Hepatocyte (in vitro differentiated cells): ENCODE data around the gene KDM4D. TPM values are rescaled to one million over a fixed set of nuclear protein-coding genes. Genes with fewer than 3 reads are reported as not detected.
A peak's percentile ranks its signal among the peaks of the same experiment; 100 is the strongest.

Source experiments
- DNase-seq: peaks from one replicate; pipeline ENCODE4 v3.0.0-alpha.2; 2016; ENCODE audit warnings: low spot score
- H2AFZ ChIP-seq: fragments of 200-600 bp; sonication (generic); 2 replicates; pipeline ENCODE4 v1.6.0; 2016; ENCODE audit warnings: antibody characterized with exemption, mild to moderate bottlenecking
- H3K27ac ChIP-seq: fragments of 200-600 bp; sonication (generic); 2 replicates; pipeline ENCODE4 v1.5.1; 2016; ENCODE audit warnings: mild to moderate bottlenecking
- H3K27me3 ChIP-seq: fragments of 200-600 bp; sonication (generic); 2 replicates; pipeline ENCODE4 v1.6.1; 2016
- H3K36me3 ChIP-seq: fragments of 200-600 bp; sonication (generic); replicated peaks from 2 replicates; pipeline ENCODE4 v1.5.1; 2016; ENCODE audit warnings: low read depth; ENCODE audit not compliant: insufficient read depth
- H3K4me1 ChIP-seq: fragments of 200-600 bp; sonication (generic); 2 replicates; pipeline ENCODE4 v1.5.1; 2016; ENCODE audit warnings: mild to moderate bottlenecking, moderate library complexity; ENCODE audit not compliant: insufficient read depth
- H3K4me2 ChIP-seq: fragments of 200-600 bp; sonication (generic); 2 replicates; pipeline ENCODE4 v1.6.0; 2016
- H3K4me3 ChIP-seq: fragments of 200-600 bp; sonication (generic); 2 replicates; pipeline ENCODE4 v1.5.1; 2016; ENCODE audit warnings: mild to moderate bottlenecking
- H3K79me2 ChIP-seq: fragments of 200-600 bp; sonication (generic); 2 replicates; pipeline ENCODE4 v1.6.0; 2017; ENCODE audit warnings: mild to moderate bottlenecking
- H3K9me2 ChIP-seq: fragments of 200-600 bp; sonication (generic); replicated peaks from 2 replicates; pipeline ENCODE4 v1.6.0; 2017; ENCODE audit warnings: mild to moderate bottlenecking; ENCODE audit not compliant: insufficient read depth
- H3K9me3 ChIP-seq: fragments of 200-600 bp; sonication (generic); 2 replicates; pipeline ENCODE4 v1.5.1; 2016; ENCODE audit warnings: low read depth, mild to moderate bottlenecking
- H4K20me1 ChIP-seq: fragments of 200-600 bp; sonication (generic); 2 replicates; pipeline ENCODE4 v1.6.0; 2016; ENCODE audit warnings: mild to moderate bottlenecking; ENCODE audit not compliant: insufficient read depth, poor library complexity, severe bottlenecking
- EZH2 ChIP-seq: fragments of 200-600 bp; sonication (generic); IDR thresholded peaks from 2 replicates; pipeline ENCODE4 v1.6.1; 2016; ENCODE audit warnings: antibody characterized with exemption, mild to moderate bottlenecking, borderline replicate concordance
- EZH2phosphoT487 ChIP-seq: fragments of 200-600 bp; sonication (generic); IDR thresholded peaks from one replicate; pipeline ENCODE4 v1.6.1; 2018; ENCODE audit warnings: antibody characterized with exemption, mild to moderate bottlenecking, low read depth, moderate library complexity; ENCODE audit not compliant: unreplicated experiment, severe bottlenecking
- WGBS: methylation state at CpG from one replicate; pipeline ENCODE4 v1.1.6; 2016; ENCODE audit warnings: low lambda C conversion rate; ENCODE audit errors: missing lambda C conversion rate; 5-methylcytosine and 5-hydroxymethylcytosine counted together
- polyA plus RNA-seq: library from polyadenylated mRNA; unstranded; fragments of >200 nt; fragmentation: Nextera tagmentation; extraction: Ambion mirVana; gene quantifications from 2 replicates; pipeline ENCODE4 v1.2.1, GENCODE V29; 2016
- total RNA-seq: library from RNA; depleted of rRNA; stranded (reverse); fragments of >200 nt; gene quantifications from 2 replicates; pipeline ENCODE4 v1.2.3, GENCODE V29; 2014
- TF ChIP-seq, protein P1 (sequence below): fragments of 200-600 bp; sonication (generic); IDR thresholded peaks from 2 replicates; pipeline ENCODE4 v1.5.1; 2016; ENCODE audit warnings: antibody characterized with exemption, mild to moderate bottlenecking; ENCODE audit not compliant: poor library complexity

Gene KDM4D
- total and polyA plus RNA-seq, 2 experiments from 2014 or later: 0.46 to 0.80 TPM

DNA sequence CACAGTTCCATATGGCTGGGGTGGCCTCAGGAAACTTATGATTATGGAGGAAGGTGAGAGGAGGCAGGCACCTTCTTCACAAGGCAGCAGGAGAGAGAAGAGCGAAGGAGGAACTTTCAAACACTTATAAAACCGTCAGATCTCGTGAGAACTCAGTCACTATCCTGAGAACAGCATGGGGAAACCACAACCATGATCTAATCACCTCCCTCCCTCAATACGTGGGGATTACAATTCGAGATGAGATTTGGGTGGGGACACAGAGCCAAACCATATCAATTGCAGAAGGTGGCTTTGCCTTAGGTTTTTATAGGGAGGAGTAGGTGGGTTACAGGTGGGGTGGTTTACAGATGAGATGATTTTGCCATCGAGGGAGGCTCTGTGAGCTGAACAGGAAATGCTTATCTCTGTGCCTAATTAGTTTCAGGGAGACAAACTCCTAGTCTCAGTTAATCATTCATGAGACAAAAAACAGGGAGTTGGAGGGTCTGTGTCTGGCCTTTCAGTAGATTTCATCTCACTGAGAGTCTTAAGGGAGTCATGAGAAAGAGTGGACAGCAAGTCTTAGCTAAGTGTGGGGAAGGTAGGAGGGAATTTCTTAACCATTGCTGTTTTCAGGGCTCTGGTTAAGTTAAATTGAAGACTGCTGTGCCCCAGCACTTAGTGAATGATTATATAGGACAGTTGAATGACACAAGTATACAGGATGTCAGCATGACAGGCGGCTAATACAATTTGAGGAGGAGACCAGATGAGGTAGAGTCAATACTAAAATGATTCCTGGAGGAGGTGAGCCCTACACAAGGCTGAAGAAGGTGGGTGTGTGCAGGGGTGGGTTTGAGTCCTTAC is 47.9 kb upstream of the KDM4D start:
- H3K36me3 ChIP-seq: no peaks in the 10 kb centered on the region
- peak overlapping the region; percentile 54 for H3K27ac ChIP-seq
- H3K4me2 ChIP-seq: peak overlapping the region; percentile 39

DNA sequence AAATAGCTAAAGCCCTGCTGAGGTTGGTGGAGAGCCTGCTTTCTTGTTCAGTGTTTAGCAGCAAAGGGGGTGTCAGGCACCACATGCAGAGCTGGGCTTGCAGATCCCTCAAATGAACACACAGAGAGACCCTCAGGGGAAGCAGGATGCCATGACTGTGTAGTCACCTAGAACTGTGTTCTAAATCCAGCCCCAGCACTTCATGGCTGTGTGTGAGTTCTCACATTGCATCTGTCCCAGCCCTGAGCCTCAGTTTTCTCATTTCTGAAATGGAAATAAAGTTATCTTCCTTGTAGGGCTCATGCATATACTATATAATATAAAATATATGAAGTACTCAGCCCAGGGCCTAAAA is 47.3 kb upstream of the KDM4D start:
- Histone ChIP-seq H3K27me3 (no peaks in the 10 kb centered on the region), H3K4me1 (peaks cover 28% of the 10 kb centered on the region), H3K9me3 (no peaks in the 10 kb centered on the region), H3K4me2 (peak overlapping the region; percentile 12), H3K4me3 (no peak overlapping the region), H3K36me3 (no peaks in the 10 kb centered on the region), H3K79me2 (no peaks in the 10 kb centered on the region), H2AFZ (no peak overlapping the region), H3K27ac (peak overlapping the region; percentile 54), H4K20me1 (no peaks in the 10 kb centered on the region), H3K9me2 (no peaks in the 10 kb centered on the region)
- DNase-seq: no peak
- TF ChIP-seq EZH2 (no peak), EZH2phosphoT487 (no peak)
- TF ChIP-seq, protein P1, sequence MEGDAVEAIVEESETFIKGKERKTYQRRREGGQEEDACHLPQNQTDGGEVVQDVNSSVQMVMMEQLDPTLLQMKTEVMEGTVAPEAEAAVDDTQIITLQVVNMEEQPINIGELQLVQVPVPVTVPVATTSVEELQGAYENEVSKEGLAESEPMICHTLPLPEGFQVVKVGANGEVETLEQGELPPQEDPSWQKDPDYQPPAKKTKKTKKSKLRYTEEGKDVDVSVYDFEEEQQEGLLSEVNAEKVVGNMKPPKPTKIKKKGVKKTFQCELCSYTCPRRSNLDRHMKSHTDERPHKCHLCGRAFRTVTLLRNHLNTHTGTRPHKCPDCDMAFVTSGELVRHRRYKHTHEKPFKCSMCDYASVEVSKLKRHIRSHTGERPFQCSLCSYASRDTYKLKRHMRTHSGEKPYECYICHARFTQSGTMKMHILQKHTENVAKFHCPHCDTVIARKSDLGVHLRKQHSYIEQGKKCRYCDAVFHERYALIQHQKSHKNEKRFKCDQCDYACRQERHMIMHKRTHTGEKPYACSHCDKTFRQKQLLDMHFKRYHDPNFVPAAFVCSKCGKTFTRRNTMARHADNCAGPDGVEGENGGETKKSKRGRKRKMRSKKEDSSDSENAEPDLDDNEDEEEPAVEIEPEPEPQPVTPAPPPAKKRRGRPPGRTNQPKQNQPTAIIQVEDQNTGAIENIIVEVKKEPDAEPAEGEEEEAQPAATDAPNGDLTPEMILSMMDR: no peak

More for the DNA sequence above, 47.9 kb upstream of the KDM4D start:
- 46% methylated on average over 7 of the region's 7 CpGs for WGBS
- no peaks in the 10 kb centered on the region for H3K9me3 ChIP-seq
- H3K79me2 ChIP-seq: no peaks in the 10 kb centered on the region
- DNase-seq: no peak
- TF ChIP-seq EZH2: no peak
- TF ChIP-seq, protein P1: no peak
- no peaks in the 10 kb centered on the region for H4K20me1 ChIP-seq
- no peak overlapping the region for H3K4me3 ChIP-seq
- H3K9me2 ChIP-seq: no peaks in the 10 kb centered on the region
- no peak overlapping the region for H2AFZ ChIP-seq
- no peaks in the 10 kb centered on the region for H3K27me3 ChIP-seq
- peaks cover 28% of the 10 kb centered on the region for H3K4me1 ChIP-seq

DNA sequence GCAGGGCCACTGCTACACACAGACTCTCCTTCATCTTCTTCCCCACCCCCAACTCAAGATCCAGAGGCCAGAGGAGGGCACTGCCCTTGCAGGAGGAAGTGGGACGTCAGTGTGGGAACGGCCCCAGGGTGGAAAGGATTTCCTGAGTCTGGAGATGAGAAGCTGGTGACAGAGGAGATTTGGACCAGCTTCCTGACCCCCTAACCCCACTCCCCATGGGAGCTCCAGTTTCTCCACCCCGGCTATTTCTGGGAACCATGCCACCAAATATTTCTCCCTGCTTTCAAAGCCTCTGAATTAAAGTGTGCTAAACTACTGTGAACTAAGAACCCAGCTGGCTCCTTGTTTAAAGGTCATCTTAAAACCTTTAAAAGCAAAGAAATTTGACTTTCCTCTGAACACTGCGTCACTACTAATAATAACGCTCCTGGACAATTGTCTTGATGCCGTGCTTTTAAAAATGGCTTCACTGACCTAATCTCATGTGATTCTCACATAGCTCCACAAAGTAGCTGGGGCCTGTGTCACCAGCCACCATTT is 46.7 kb upstream of the KDM4D start:
- Histone ChIP-seq H3K27ac (peak overlapping the region; percentile 54), H3K4me1 (peaks cover 28% of the 10 kb centered on the region)

More for the DNA sequence above, 46.7 kb upstream of the KDM4D start:
- 34% methylated on average over 6 of the region's 6 CpGs for WGBS
- no peaks in the 10 kb centered on the region for H3K27me3 ChIP-seq
- H3K9me2 ChIP-seq: no peaks in the 10 kb centered on the region
- no peaks in the 10 kb centered on the region for H4K20me1 ChIP-seq
- no peak overlapping the region for H3K4me3 ChIP-seq
- peak; percentile 49 for DNase-seq
- no peak overlapping the region for H3K4me2 ChIP-seq
- no peak overlapping the region for H2AFZ ChIP-seq
- H3K79me2 ChIP-seq: no peaks in the 10 kb centered on the region
- H3K9me3 ChIP-seq: no peaks in the 10 kb centered on the region
- H3K36me3 ChIP-seq: no peaks in the 10 kb centered on the region
- TF ChIP-seq EZH2 (no peak), EZH2phosphoT487 (no peak)
- TF ChIP-seq, protein P1: no peak
